Osteocyte (in vitro differentiated cells): ENCODE results near the gene PRDM2. TPM values are rescaled to one million over a fixed set of nuclear protein-coding genes. Genes with fewer than 3 reads are reported as not detected.
A peak's percentile ranks its signal among the peaks of the same experiment; 100 is the strongest.

Source experiments
- DNase-seq: peaks from one replicate; pipeline ENCODE4 v3.0.0; 2021; ENCODE audit warnings: mixed read lengths; ENCODE audit not compliant: unreplicated experiment; ENCODE audit errors: extremely low spot score
- H3K27ac Mint-ChIP-seq: one replicate; pipeline ENCODE4 v1.8.0; 2021; ENCODE audit warnings: mild to moderate bottlenecking, mixed read lengths; ENCODE audit not compliant: unreplicated experiment
- H3K27me3 Mint-ChIP-seq: one replicate; pipeline ENCODE4 v1.8.0; 2021; ENCODE audit warnings: mixed read lengths; ENCODE audit not compliant: unreplicated experiment
- H3K36me3 Mint-ChIP-seq: one replicate; pipeline ENCODE4 v1.8.0; 2021; ENCODE audit warnings: mixed read lengths; ENCODE audit not compliant: unreplicated experiment
- H3K4me1 Mint-ChIP-seq: one replicate; pipeline ENCODE4 v1.8.0; 2021; ENCODE audit warnings: mixed read lengths; ENCODE audit not compliant: unreplicated experiment
- H3K4me3 Mint-ChIP-seq: one replicate; pipeline ENCODE4 v1.8.0; 2021; ENCODE audit warnings: mild to moderate bottlenecking, moderate library complexity, mixed read lengths; ENCODE audit not compliant: unreplicated experiment
- H3K9me3 Mint-ChIP-seq: one replicate; pipeline ENCODE4 v1.8.0; 2021; ENCODE audit warnings: mixed read lengths; ENCODE audit not compliant: unreplicated experiment
- total RNA-seq: library from RNA; stranded (reverse); gene quantifications from 2 replicates; pipeline ENCODE4 v1.2.1, GENCODE V29; 2021
- TF ChIP-seq, protein P1 (sequence below): fragments of 200-600 bp; sonication (generic); IDR thresholded peaks from 2 replicates; pipeline ENCODE4 v1.5.0; 2021; ENCODE audit warnings: antibody characterized with exemption, mild to moderate bottlenecking, moderate library complexity

Gene PRDM2
- total RNA-seq, 1 donor from 2014 or later, result 51.7 TPM

DNA sequence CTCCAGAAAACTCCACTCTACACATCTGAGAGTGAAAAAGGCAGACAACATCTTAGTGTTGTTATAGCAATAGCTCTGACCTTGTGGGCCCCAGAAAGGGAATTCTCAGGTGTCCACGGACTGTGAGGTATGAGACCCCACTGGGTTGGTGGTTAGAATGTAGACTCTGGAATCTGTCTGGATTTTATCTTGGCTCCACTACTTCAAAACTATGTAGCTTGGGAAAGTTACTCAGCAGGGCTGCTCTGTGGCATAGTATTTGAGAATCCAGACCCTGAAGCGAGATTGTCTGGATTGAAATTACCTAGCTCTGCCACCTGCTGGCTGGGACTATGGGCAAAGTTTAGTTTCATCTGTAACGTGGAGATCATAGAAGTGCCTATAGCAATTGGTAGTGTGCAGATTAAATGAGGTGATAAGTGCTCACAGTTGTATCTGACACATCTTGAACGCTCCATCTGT lies 25.8 kb downstream of the PRDM2 start:
- DNase-seq, result no peak
- TF ChIP-seq, protein P1, sequence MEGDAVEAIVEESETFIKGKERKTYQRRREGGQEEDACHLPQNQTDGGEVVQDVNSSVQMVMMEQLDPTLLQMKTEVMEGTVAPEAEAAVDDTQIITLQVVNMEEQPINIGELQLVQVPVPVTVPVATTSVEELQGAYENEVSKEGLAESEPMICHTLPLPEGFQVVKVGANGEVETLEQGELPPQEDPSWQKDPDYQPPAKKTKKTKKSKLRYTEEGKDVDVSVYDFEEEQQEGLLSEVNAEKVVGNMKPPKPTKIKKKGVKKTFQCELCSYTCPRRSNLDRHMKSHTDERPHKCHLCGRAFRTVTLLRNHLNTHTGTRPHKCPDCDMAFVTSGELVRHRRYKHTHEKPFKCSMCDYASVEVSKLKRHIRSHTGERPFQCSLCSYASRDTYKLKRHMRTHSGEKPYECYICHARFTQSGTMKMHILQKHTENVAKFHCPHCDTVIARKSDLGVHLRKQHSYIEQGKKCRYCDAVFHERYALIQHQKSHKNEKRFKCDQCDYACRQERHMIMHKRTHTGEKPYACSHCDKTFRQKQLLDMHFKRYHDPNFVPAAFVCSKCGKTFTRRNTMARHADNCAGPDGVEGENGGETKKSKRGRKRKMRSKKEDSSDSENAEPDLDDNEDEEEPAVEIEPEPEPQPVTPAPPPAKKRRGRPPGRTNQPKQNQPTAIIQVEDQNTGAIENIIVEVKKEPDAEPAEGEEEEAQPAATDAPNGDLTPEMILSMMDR, result peak; percentile 55
- H3K9me3 Mint-ChIP-seq, result no peaks in the 10 kb centered on the region
- peak overlapping the region; percentile 2 for H3K27ac Mint-ChIP-seq
- H3K4me3 Mint-ChIP-seq, result no peak overlapping the region
- H3K4me1 Mint-ChIP-seq, result peaks cover 33% of the 10 kb centered on the region
- H3K36me3 Mint-ChIP-seq, result no peaks in the 10 kb centered on the region
- H3K27me3 Mint-ChIP-seq, result no peaks in the 10 kb centered on the region

DNA sequence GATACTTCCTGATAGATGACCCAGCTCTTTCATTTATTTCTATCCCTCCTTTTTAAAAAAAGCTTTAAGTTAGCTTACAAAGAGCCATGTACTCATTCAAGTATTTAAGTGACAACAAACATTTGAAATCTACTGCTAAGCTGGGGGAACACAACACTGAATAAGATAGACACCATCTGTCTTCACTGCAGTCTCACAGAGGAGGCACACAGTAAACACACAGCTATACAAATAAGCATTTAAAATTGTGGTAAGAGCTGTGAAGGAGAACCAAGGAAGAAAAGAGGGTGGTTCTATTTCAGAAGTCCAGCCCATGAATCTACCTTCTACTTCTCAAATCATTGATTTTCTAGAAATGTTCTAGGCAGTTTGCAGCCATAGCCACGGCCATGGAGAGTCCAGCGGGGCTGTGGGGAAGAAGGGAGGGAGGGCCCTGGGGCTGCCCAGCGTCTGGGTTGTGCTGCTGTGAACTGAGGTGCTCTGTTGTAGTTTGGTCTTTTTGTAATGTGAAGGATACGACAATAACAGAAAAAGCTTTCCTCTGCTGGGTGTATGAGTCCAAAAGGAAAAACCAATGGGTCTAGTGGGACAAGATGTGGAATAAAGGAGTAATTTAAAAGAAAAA lies 28.2 kb downstream of the PRDM2 start:
- no peaks in the 10 kb centered on the region for H3K27me3 Mint-ChIP-seq
- TF ChIP-seq, protein P1, result no peak
- peaks cover 50% of the 10 kb centered on the region for H3K4me1 Mint-ChIP-seq
- DNase-seq, result no peak
- no peaks in the 10 kb centered on the region for H3K9me3 Mint-ChIP-seq
- peak overlapping the region; percentile 77 for H3K27ac Mint-ChIP-seq
- peaks cover 2% of the 10 kb centered on the region for H3K36me3 Mint-ChIP-seq
- H3K4me3 Mint-ChIP-seq, result peak overlapping the region; percentile 17

DNA sequence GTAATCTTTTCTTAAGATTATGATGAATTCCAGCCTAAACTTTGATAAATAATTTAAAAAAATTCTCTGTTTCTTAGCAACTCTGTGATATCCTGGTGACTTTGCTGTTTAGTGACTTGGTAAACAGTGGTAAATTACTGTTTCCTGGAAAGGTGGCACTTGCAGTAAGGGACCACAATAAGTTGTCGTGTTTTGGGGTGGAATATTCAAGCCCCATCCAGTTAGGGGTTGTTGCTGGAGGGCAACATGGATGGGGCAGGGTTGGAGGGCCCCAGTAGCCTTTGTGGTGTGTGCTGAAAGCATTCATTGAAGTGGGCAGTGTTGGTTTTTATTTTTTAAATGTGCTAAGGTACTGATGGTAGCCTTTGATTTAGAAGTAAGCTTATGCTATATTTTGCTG lies 30.3 kb downstream of the PRDM2 start:
- no peak for DNase-seq
- Mint-ChIP-seq H3K27me3 (no peaks in the 10 kb centered on the region), H3K4me1 (peaks cover 65% of the 10 kb centered on the region), H3K27ac (no peak overlapping the region), H3K4me3 (no peak overlapping the region), H3K9me3 (no peaks in the 10 kb centered on the region), H3K36me3 (peaks cover 2% of the 10 kb centered on the region)
- TF ChIP-seq, protein P1, result no peak

DNA sequence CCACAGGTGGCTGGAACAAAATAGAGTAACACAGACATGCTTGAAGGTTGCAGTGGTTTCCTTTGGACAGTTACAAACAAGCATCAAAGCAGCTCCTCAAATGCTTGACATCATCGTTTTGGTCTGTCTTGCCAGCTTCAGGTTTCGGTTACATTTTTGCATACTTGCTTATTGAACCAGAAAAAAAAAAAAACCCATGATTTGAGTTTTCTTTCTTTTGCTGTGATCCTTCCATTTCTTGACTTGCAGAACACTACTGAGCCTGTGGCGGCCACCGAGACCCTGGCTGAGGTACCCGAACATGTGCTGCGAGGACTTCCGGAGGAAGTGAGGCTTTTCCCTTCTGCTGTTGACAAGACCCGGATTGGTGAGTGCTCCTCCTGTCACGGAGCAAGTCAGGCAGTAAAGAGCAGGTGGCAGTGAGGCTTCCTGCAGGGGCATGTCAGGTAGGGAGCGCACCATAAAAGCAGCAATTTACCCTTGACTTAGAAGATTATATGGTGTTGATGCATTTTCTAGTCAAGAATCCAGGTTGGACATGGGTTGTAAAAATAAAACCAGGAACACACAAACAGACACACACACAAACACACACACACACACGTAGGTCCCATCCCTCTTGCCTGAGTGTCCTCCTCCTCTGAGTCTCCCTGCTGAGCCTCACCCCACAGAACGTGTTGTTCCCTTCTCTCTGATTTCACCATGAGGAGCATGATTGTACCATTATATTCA lies 30.9 kb downstream of the PRDM2 start:
- peaks cover 58% of the 10 kb centered on the region for H3K4me1 Mint-ChIP-seq
- no peaks in the 10 kb centered on the region for H3K27me3 Mint-ChIP-seq
- no peaks in the 10 kb centered on the region for H3K9me3 Mint-ChIP-seq
- H3K36me3 Mint-ChIP-seq, result peaks cover 2% of the 10 kb centered on the region
- H3K27ac Mint-ChIP-seq, result no peak overlapping the region
- TF ChIP-seq, protein P1, result no peak
- no peak for DNase-seq
- H3K4me3 Mint-ChIP-seq, result no peak overlapping the region

DNA sequence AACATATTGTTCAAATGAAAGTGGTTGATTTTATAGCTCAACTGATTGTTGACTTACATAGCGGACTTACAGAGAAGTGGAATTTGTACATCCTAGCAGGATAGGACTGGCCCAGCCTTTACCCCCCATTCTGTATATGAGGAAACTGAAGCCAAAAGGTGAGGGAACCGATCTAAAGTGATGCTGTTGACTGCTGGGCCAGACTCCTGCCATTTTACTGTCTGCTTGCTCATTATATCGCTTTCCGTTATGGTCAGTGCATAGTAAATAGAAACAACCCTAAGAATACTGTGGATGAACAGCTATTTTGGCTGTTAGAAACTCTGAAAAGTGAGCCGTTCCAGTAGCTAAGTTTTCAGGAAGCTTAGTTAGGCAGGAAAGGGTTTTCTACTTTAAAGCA lies 31.9 kb downstream of the PRDM2 start:
- no peaks in the 10 kb centered on the region for H3K27me3 Mint-ChIP-seq
- peak overlapping the region; percentile 83 for H3K27ac Mint-ChIP-seq
- H3K36me3 Mint-ChIP-seq, result peaks cover 2% of the 10 kb centered on the region
- DNase-seq, result no peak
- H3K4me3 Mint-ChIP-seq, result no peak overlapping the region
- H3K9me3 Mint-ChIP-seq, result no peaks in the 10 kb centered on the region
- TF ChIP-seq, protein P1, result no peak
- peaks cover 56% of the 10 kb centered on the region for H3K4me1 Mint-ChIP-seq
